ENCODE measurements around the gene SRP14. TPM values are rescaled to one million over a fixed set of nuclear protein-coding genes. Genes with fewer than 3 reads are reported as not detected.
"Not testable (repeated sequence)": the region's sequence is repeated elsewhere in the genome, so short reads cannot be mapped to it uniquely, and the experiment has no call there.

SRP14 gene
- total RNA-seq, 1 experiment from 2014 or later: 168 TPM

DNA sequence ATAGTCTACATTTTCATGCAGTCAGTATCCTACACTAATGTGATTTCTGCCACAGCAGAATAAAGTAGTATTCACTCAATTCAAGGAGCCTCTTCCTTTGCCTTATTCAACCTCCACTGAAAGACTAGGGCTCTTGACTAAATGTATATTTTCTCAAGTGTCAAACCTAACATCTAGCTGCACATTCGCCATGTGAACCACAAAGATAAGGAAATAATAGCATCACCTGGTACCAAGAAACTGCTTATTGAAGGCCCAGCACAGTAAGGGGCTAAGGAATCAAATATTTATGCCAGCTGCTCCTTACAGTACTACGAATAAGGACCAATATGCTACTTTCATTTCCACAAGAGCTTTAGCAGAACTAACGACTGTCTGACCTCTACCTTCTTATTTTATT lies 1.3 kb downstream of the SRP14 start:
- Histone ChIP-seq H3K4me3 (replicated peaks in 1 of 2; ENCODE audit: low read depth in 1 of 2, low read length in 2 of 2) (peak overlapping the region; percentile 78 to 96), H3K9me3 (ENCODE audit: control insufficient read depth in 1 of 2, insufficient read depth in 1 of 2, low read depth in 1 of 2, low read length in 2 of 2) (no peaks in the 10 kb centered on the region), H3K4me1 (ENCODE audit: control insufficient read depth in 1 of 2, insufficient read depth in 2 of 2, low read length in 2 of 2) (peaks cover 7 to 16% of the 10 kb centered on the region in 2 experiments; a peak in 3 of 4 replicates), H3K9ac (ENCODE audit: low read length) (peak overlapping the region; percentile 85), H3K4me2 (ENCODE audit: low read length) (peak overlapping the region; percentile 85), H2AFZ (ENCODE audit: low read depth, low read length, poor library complexity, severe bottlenecking) (no peak overlapping the region), H3K27me3 (ENCODE audit: insufficient read depth, low read length) (no peaks in the 10 kb centered on the region), H4K20me1 (ENCODE audit: insufficient read depth) (no peaks in the 10 kb centered on the region), H3K27ac (ENCODE audit: low read depth, low read length) (no peak overlapping the region), H3K36me3 (ENCODE audit: control insufficient read depth in 1 of 2, insufficient read depth in 2 of 2, low read length in 2 of 2) (peaks cover 34 to 35% of the 10 kb centered on the region in 2 experiments), H3K9me2 (ENCODE audit: insufficient read depth) (no peaks in the 10 kb centered on the region), H3K79me2 (ENCODE audit: insufficient read depth, low read length) (peaks cover 37% of the 10 kb centered on the region)
- no TSS peak for BruUV-seq (replicated peaks)
- ChIA-PET CTCF (no interaction called here), POLR2A (no interaction called here), RAD21 (ENCODE audit: low non-redundant PET in 1 of 2, low total read pairs in 2 of 2, uncharacterized antibody in 2 of 2, unreplicated experiment in 2 of 2) (no interaction called here)
- no peak for TF ChIP-seq JUND (IDR thresholded peaks at IDR 0.05)
- TF ChIP-seq POLR2A (IDR thresholded peaks at IDR 0.05; ENCODE audit: borderline replicate concordance, extremely low read depth, insufficient read depth, insufficient read length): no peak
- TF ChIP-seq CEBPB (IDR thresholded peaks at IDR 0.05; ENCODE audit: low read depth): no peak
- TF ChIP-seq, protein P1, sequence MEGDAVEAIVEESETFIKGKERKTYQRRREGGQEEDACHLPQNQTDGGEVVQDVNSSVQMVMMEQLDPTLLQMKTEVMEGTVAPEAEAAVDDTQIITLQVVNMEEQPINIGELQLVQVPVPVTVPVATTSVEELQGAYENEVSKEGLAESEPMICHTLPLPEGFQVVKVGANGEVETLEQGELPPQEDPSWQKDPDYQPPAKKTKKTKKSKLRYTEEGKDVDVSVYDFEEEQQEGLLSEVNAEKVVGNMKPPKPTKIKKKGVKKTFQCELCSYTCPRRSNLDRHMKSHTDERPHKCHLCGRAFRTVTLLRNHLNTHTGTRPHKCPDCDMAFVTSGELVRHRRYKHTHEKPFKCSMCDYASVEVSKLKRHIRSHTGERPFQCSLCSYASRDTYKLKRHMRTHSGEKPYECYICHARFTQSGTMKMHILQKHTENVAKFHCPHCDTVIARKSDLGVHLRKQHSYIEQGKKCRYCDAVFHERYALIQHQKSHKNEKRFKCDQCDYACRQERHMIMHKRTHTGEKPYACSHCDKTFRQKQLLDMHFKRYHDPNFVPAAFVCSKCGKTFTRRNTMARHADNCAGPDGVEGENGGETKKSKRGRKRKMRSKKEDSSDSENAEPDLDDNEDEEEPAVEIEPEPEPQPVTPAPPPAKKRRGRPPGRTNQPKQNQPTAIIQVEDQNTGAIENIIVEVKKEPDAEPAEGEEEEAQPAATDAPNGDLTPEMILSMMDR (IDR thresholded peaks at IDR 0.05 in 2 of 3, conservative IDR thresholded peaks at IDR 0.05 in 1 of 3; ENCODE audit: borderline replicate concordance in 1 of 3, insufficient read depth in 1 of 3, low read depth in 2 of 3, low read length in 2 of 3): no peak
- TF ChIP-seq ELF1 (IDR thresholded peaks at IDR 0.05; ENCODE audit: borderline replicate concordance, low read depth): no peak
- TF ChIP-seq YY1 (IDR thresholded peaks at IDR 0.05; ENCODE audit: extremely low read depth, insufficient replicate concordance, low read depth, low read length): no peak
- TF ChIP-seq EZH2phosphoT487 (IDR thresholded peaks at IDR 0.05; ENCODE audit: borderline replicate concordance): no peak
- no peak for TF ChIP-seq EGR1 (IDR thresholded peaks at IDR 0.05; ENCODE audit: low read depth)
- TF ChIP-seq, protein P2, sequence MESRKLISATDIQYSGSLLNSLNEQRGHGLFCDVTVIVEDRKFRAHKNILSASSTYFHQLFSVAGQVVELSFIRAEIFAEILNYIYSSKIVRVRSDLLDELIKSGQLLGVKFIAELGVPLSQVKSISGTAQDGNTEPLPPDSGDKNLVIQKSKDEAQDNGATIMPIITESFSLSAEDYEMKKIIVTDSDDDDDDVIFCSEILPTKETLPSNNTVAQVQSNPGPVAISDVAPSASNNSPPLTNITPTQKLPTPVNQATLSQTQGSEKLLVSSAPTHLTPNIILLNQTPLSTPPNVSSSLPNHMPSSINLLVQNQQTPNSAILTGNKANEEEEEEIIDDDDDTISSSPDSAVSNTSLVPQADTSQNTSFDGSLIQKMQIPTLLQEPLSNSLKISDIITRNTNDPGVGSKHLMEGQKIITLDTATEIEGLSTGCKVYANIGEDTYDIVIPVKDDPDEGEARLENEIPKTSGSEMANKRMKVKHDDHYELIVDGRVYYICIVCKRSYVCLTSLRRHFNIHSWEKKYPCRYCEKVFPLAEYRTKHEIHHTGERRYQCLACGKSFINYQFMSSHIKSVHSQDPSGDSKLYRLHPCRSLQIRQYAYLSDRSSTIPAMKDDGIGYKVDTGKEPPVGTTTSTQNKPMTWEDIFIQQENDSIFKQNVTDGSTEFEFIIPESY (IDR thresholded peaks at IDR 0.05; ENCODE audit: extremely low read depth, insufficient replicate concordance, low read length): no peak
- intact Hi-C loops (cut with micrococcal nuclease): no loop called here
- ATAC-seq: no peak
- no peak for DNase-seq (ENCODE audit: low read depth, low spot score)

DNA sequence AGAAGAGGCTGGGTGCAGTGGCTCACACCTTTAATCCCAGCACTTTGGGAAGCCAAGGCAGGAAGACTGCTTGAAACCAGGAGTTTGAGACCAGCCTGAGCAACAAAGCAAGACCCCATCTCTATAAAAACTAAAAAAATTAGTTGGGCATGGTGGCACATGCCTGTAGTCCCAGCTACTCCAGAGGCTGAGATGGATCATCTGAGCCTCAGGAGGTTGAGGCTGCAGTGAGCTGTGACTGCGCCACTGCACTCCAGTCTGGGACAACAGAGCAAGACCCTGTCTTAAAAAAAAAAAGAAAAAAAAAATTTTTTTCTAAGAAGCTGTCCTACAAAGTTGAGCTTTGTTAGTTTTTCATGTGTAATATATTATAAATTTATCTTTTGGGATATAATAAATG lies 3.8 kb downstream of the SRP14 start:
- H3K27me3 ChIP-seq (ENCODE audit: insufficient read depth, low read length); CTCF ChIA-PET; H2AFZ ChIP-seq (ENCODE audit: low read depth, low read length, poor library complexity, severe bottlenecking); POLR2A ChIA-PET; H3K4me2 ChIP-seq (ENCODE audit: low read length); ATAC-seq; H3K9ac ChIP-seq (ENCODE audit: low read length); DNase-seq (ENCODE audit: low read depth, low spot score); H3K4me3 ChIP-seq (replicated peaks in 1 of 2; ENCODE audit: low read depth in 1 of 2, low read length in 2 of 2); H4K20me1 ChIP-seq (ENCODE audit: insufficient read depth); H3K9me2 ChIP-seq (ENCODE audit: insufficient read depth); H3K9me3 ChIP-seq (ENCODE audit: control insufficient read depth in 1 of 2, insufficient read depth in 1 of 2, low read depth in 1 of 2, low read length in 2 of 2); intact Hi-C loops (cut with micrococcal nuclease); H3K27ac ChIP-seq (ENCODE audit: low read depth, low read length); BruUV-seq (replicated peaks): not testable (repeated sequence)
- RAD21 ChIA-PET (ENCODE audit: low non-redundant PET in 1 of 2, low total read pairs in 2 of 2, uncharacterized antibody in 2 of 2, unreplicated experiment in 2 of 2): interaction anchor here in 1 of 2 experiments (0.6 kb wide), 1 partner anchor 254 kb away, joined by 4 read pairs; no protein-coding TSS in a partner anchor
- peaks cover 30% of the 10 kb centered on the region for H3K79me2 ChIP-seq (ENCODE audit: insufficient read depth, low read length)
- peaks cover 47 to 53% of the 10 kb centered on the region in 2 experiments for H3K36me3 ChIP-seq (ENCODE audit: control insufficient read depth in 1 of 2, insufficient read depth in 2 of 2, low read length in 2 of 2)
- H3K4me1 ChIP-seq (ENCODE audit: control insufficient read depth in 1 of 2, insufficient read depth in 2 of 2, low read length in 2 of 2): peaks cover 7 to 12% of the 10 kb centered on the region in 2 experiments; a peak in 3 of 4 replicates
